Endodermal cell (in vitro differentiated cells): Measurements from ENCODE around the gene GRM7. TPM values are rescaled to one million over a fixed set of nuclear protein-coding genes. Genes with fewer than 3 reads are reported as not detected.

Experiments used
- DNase-seq: peaks from one replicate; pipeline ENCODE4 v3.0.0-alpha.2; 2017
- H3K27ac ChIP-seq: 2 replicates; pipeline ENCODE4 v1.5.1; 2013; ENCODE audit warnings: mild to moderate bottlenecking, low read depth, low read length, moderate library complexity
- H3K27me3 ChIP-seq: 2 replicates; pipeline ENCODE4 v1.6.1; 2013; ENCODE audit warnings: mild to moderate bottlenecking, low read length, moderate library complexity; ENCODE audit not compliant: insufficient read depth, control insufficient read depth, poor library complexity, severe bottlenecking
- H3K36me3 ChIP-seq: 2 replicates; pipeline ENCODE4 v1.7.0; 2013; ENCODE audit warnings: mild to moderate bottlenecking, low read length, moderate library complexity; ENCODE audit not compliant: control insufficient read depth, insufficient read depth
- H3K4me1 ChIP-seq: one replicate; pipeline ENCODE4 v1.7.0; 2013; ENCODE audit warnings: low read length; ENCODE audit not compliant: control insufficient read depth, insufficient read depth
- H3K4me3 ChIP-seq: 2 replicates; pipeline ENCODE4 v1.5.1; 2013; ENCODE audit warnings: mild to moderate bottlenecking, low read length, moderate library complexity
- H3K9ac ChIP-seq: 2 replicates; pipeline ENCODE4 v1.6.1; 2013; ENCODE audit warnings: mild to moderate bottlenecking, low read length, moderate library complexity; ENCODE audit not compliant: poor library complexity, severe bottlenecking; ENCODE audit errors: extremely low read depth
- H3K9me3 ChIP-seq: 2 replicates; pipeline ENCODE4 v1.6.1; 2013; ENCODE audit warnings: mild to moderate bottlenecking, low read length, moderate library complexity; ENCODE audit not compliant: control insufficient read depth
- H3K27ac Mint-ChIP-seq: 2 replicates; pipeline ENCODE4 v1.8.0; 2020; ENCODE audit warnings: mixed read lengths
- H3K27me3 Mint-ChIP-seq: 2 replicates; pipeline ENCODE4 v1.8.0; 2021; ENCODE audit warnings: mild to moderate bottlenecking, mixed read lengths; ENCODE audit not compliant: insufficient read depth
- H3K36me3 Mint-ChIP-seq: 2 replicates; pipeline ENCODE4 v1.8.0; 2020; ENCODE audit warnings: low read depth, mixed read lengths
- H3K4me1 Mint-ChIP-seq: 2 replicates; pipeline ENCODE4 v1.8.0; 2020; ENCODE audit warnings: mixed read lengths
- H3K4me3 Mint-ChIP-seq: 2 replicates; pipeline ENCODE4 v1.8.0; 2020; ENCODE audit warnings: mild to moderate bottlenecking, moderate library complexity, mixed read lengths
- H3K9me3 Mint-ChIP-seq: 2 replicates; pipeline ENCODE4 v1.8.0; 2020; ENCODE audit warnings: mild to moderate bottlenecking, mixed read lengths
- WGBS, 2 experiments: methylation state at CpG; one replicate each; pipeline versions ENCODE4 v1.1.5 to v1.1.7; 2013; ENCODE audit warnings: missing lambda C conversion rate in 2 of 2, mixed read lengths in 1 of 2; ENCODE audit not compliant: insufficient coverage in 1 of 2, insufficient read length in 1 of 2; 5-methylcytosine and 5-hydroxymethylcytosine counted together
- total RNA-seq, 2 donors: library from RNA; stranded (reverse); fragmentation: NEBNext Ultra II Directional in 1 of 2; extraction: Animal tissue kit (Norgen Biotek cat#: 25700) in 1 of 2; gene quantifications; 2 replicates in 1 of 2; 3 replicates in 1 of 2; pipeline ENCODE4 v1.2.1, GENCODE V29; 2021
- TF ChIP-seq, protein P1 (sequence below): fragments of 200-600 bp; sonication (generic); conservative IDR thresholded peaks from 2 replicates; pipeline ENCODE4 v1.5.0; 2021; ENCODE audit warnings: antibody characterized with exemption, mild to moderate bottlenecking

GRM7 gene
- total RNA-seq, 2 donors from 2014 or later = 0.11 to 0.73 TPM

- Histone ChIP-seq H3K27me3 (no peaks in the 10 kb centered on the region), H3K36me3 (no peaks in the 10 kb centered on the region), H3K9me3 (no peaks in the 10 kb centered on the region), H3K9ac (no peak overlapping the region), H3K4me1 (peaks cover 6% of the 10 kb centered on the region), H3K4me3 (no peak overlapping the region), H3K27ac (no peak overlapping the region)
- Mint-ChIP-seq H3K27ac (no peak overlapping the region), H3K36me3 (no peaks in the 10 kb centered on the region), H3K4me1 (peaks cover 10% of the 10 kb centered on the region), H3K27me3 (no peaks in the 10 kb centered on the region), H3K4me3 (no peak overlapping the region), H3K9me3 (no peaks in the 10 kb centered on the region)
- WGBS, 2 experiments = 86 to 95% methylated on average over 1 to 5 of the region's 5 CpGs
- TF ChIP-seq, protein P1, sequence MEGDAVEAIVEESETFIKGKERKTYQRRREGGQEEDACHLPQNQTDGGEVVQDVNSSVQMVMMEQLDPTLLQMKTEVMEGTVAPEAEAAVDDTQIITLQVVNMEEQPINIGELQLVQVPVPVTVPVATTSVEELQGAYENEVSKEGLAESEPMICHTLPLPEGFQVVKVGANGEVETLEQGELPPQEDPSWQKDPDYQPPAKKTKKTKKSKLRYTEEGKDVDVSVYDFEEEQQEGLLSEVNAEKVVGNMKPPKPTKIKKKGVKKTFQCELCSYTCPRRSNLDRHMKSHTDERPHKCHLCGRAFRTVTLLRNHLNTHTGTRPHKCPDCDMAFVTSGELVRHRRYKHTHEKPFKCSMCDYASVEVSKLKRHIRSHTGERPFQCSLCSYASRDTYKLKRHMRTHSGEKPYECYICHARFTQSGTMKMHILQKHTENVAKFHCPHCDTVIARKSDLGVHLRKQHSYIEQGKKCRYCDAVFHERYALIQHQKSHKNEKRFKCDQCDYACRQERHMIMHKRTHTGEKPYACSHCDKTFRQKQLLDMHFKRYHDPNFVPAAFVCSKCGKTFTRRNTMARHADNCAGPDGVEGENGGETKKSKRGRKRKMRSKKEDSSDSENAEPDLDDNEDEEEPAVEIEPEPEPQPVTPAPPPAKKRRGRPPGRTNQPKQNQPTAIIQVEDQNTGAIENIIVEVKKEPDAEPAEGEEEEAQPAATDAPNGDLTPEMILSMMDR = no peak
- no peak for DNase-seq
Observed at GRCh38 chr3:7146529-7146928, 285.6 kb downstream of the GRM7 start.

DNA sequence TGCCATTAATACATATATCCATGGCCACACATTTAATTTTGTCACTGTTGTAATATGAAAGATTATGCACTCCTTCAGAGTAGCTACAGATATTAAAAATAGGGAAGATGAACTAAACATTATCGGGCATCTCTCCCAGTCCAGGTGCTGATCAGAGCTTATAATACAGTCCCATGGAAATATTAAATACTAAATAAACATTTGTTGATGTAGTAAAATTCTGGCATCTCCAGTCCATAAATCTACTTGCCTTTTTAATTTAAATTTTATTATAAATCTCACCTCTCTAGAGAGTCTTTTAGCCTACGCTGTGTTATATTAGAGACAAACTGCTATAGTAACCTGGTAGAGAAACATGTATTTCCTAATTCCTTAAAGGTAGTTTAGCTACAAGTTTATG, 297.6 kb downstream of the GRM7 start:
- H3K4me3 Mint-ChIP-seq = no peak overlapping the region
- Histone ChIP-seq H3K9ac (no peak overlapping the region), H3K27ac (no peak overlapping the region), H3K9me3 (no peaks in the 10 kb centered on the region), H3K4me3 (no peak overlapping the region), H3K27me3 (no peaks in the 10 kb centered on the region), H3K36me3 (no peaks in the 10 kb centered on the region), H3K4me1 (no peaks in the 10 kb centered on the region)
- TF ChIP-seq, protein P1 = no peak
- DNase-seq = no peak
- no peaks in the 10 kb centered on the region for H3K9me3 Mint-ChIP-seq
- H3K27me3 Mint-ChIP-seq = no peaks in the 10 kb centered on the region
- H3K27ac Mint-ChIP-seq = no peak overlapping the region
- WGBS, 2 experiments = 100% methylated on average over 2 of the region's 2 CpGs; no CpG with 5 or more reads in 1 of the 2 experiments
- peaks cover 11% of the 10 kb centered on the region for H3K4me1 Mint-ChIP-seq
- no peaks in the 10 kb centered on the region for H3K36me3 Mint-ChIP-seq

GRCh38 chr3:7160689-7161088, 299.8 kb downstream of the GRM7 start:
- H3K9me3 ChIP-seq = no peaks in the 10 kb centered on the region
- no peak for DNase-seq
- no peaks in the 10 kb centered on the region for H3K36me3 Mint-ChIP-seq
- peaks cover 9% of the 10 kb centered on the region for H3K4me1 Mint-ChIP-seq
- no peaks in the 10 kb centered on the region for H3K36me3 ChIP-seq
- no peaks in the 10 kb centered on the region for H3K9me3 Mint-ChIP-seq
- no peak overlapping the region for H3K4me3 Mint-ChIP-seq
- H3K27me3 Mint-ChIP-seq = no peaks in the 10 kb centered on the region
- H3K4me1 ChIP-seq = no peaks in the 10 kb centered on the region
- H3K9ac ChIP-seq = no peak overlapping the region
- TF ChIP-seq, protein P1 = no peak
- no peak overlapping the region for H3K27ac ChIP-seq
- H3K4me3 ChIP-seq = no peak overlapping the region
- no peaks in the 10 kb centered on the region for H3K27me3 ChIP-seq
- WGBS, 2 experiments = 93% methylated on average over 2 of the region's 2 CpGs; no CpG with 5 or more reads in 1 of the 2 experiments
- no peak overlapping the region for H3K27ac Mint-ChIP-seq
